Hair follicular keratinocyte (primary cell): ENCODE data around the gene SLC17A8. TPM values are rescaled to one million over a fixed set of nuclear protein-coding genes. Genes with fewer than 3 reads are reported as not detected.

Experiments
- total RNA-seq: library from RNA; depleted of rRNA; stranded (reverse); fragments of >200 nt; gene quantifications from 2 replicates; pipeline ENCODE4 v1.2.3, GENCODE V29; 2015

SLC17A8 gene
- not detected in 2 replicates for total RNA-seq

GRCh38 chr12:100356644-100357223 lies at the start of gene SLC17A8:
Gene SLC17A8 (plus strand): TSS chr12:100357074. CDS start chr12:100357392, 318 bp downstream.

Other genes starting within 250 kb of the SLC17A8 start
- 9.2 and 10.4 TPM in 2 replicates for gene BLTP3B, start 214.2 kb upstream of the SLC17A8 start, total RNA-seq
- gene ACTR6, start 156.3 kb upstream of the SLC17A8 start, total RNA-seq, result 17.6 and 19.8 TPM in 2 replicates
- gene DEPDC4, start 90.0 kb upstream of the SLC17A8 start, total RNA-seq, result 0.62 and 2.3 TPM in 2 replicates
- gene SCYL2, start 89.9 kb upstream of the SLC17A8 start, total RNA-seq, result 23.2 and 27.3 TPM in 2 replicates
- gene NR1H4, start 116.8 kb downstream of the SLC17A8 start, total RNA-seq, result not detected in 2 replicates
- 5.4 and 9.0 TPM in 2 replicates for gene GAS2L3, start 216.6 kb downstream of the SLC17A8 start, total RNA-seq